PC-9 (cell line): Measurements from ENCODE around the gene KAT6B.

Experiments
- EZH2 ChIP-seq: fragments of 200-600 bp; sonication (generic); IDR thresholded peaks from 2 replicates; pipeline ENCODE4 v1.8.0; 2017; ENCODE audit warnings: antibody characterized with exemption, low read depth
- TF ChIP-seq, protein P1 (sequence below): fragments of 200-600 bp; sonication (generic); conservative IDR thresholded peaks from 2 replicates; pipeline ENCODE4 v1.6.1; 2017; ENCODE audit warnings: mixed run types, antibody characterized with exemption, mild to moderate bottlenecking, moderate library complexity

DNA sequence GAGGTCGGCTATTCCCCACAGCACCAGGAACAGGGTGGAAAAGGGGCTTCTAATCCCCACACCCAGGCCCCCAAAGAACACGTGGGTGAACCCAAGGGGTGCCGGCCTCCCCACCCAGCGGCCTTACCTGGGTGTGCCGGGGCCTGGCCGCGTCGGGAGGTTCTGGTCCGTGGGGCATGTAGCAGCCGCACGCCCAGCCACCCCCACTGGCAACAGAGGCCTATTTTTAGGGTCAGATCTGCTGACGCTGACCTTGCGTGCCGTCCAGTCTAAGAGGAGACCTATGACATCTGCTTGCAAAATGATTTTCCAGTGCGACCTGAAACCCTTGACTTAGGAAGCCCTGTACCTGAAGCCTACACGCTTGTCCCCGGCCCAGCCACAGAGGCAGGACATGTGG is 247.0 kb downstream of the KAT6B start:
- TF ChIP-seq, protein P1, sequence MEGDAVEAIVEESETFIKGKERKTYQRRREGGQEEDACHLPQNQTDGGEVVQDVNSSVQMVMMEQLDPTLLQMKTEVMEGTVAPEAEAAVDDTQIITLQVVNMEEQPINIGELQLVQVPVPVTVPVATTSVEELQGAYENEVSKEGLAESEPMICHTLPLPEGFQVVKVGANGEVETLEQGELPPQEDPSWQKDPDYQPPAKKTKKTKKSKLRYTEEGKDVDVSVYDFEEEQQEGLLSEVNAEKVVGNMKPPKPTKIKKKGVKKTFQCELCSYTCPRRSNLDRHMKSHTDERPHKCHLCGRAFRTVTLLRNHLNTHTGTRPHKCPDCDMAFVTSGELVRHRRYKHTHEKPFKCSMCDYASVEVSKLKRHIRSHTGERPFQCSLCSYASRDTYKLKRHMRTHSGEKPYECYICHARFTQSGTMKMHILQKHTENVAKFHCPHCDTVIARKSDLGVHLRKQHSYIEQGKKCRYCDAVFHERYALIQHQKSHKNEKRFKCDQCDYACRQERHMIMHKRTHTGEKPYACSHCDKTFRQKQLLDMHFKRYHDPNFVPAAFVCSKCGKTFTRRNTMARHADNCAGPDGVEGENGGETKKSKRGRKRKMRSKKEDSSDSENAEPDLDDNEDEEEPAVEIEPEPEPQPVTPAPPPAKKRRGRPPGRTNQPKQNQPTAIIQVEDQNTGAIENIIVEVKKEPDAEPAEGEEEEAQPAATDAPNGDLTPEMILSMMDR = no peak
- TF ChIP-seq EZH2 = no peak
